GM23338 (cell line): ENCODE data around the gene ZC3H12C. TPM values are rescaled to one million over a fixed set of nuclear protein-coding genes. Genes with fewer than 3 reads are reported as not detected.

ENCODE experiments used
- ATAC-seq: fragments of 200-7000 bp; cut with Tn5 transposase; 3 replicates; pipeline ENCODE4 v1.9.1; 2020
- DNase-seq: peaks from one replicate; pipeline ENCODE4 v3.0.0-alpha.2; 2015; ENCODE audit warnings: low spot score
- H2AFZ ChIP-seq: fragments of 200-600 bp; sonication (generic); 2 replicates; pipeline ENCODE4 v1.8.0; 2016; ENCODE audit warnings: antibody characterized with exemption, mild to moderate bottlenecking, moderate library complexity
- H3F3A ChIP-seq: fragments of 200-600 bp; sonication (generic); replicated peaks from 2 replicates; pipeline ENCODE4 v1.8.0; 2017; ENCODE audit warnings: antibody characterized with exemption, mixed run types, low read depth
- H3K27ac ChIP-seq: fragments of 200-600 bp; sonication (generic); 2 replicates; pipeline ENCODE4 v1.6.1; 2016; ENCODE audit warnings: low read depth
- H3K27me3 ChIP-seq: fragments of 200-600 bp; sonication (generic); 2 replicates; pipeline ENCODE4 v1.8.0; 2016; ENCODE audit warnings: mild to moderate bottlenecking, mixed run types, moderate library complexity; ENCODE audit not compliant: insufficient read depth
- H3K36me3 ChIP-seq: fragments of 200-600 bp; sonication (generic); 2 replicates; pipeline ENCODE4 v1.8.0; 2016; ENCODE audit warnings: mild to moderate bottlenecking; ENCODE audit not compliant: insufficient read depth
- H3K4me1 ChIP-seq: fragments of 200-600 bp; sonication (generic); 2 replicates; pipeline ENCODE4 v1.8.0; 2016; ENCODE audit warnings: mild to moderate bottlenecking, moderate library complexity; ENCODE audit not compliant: insufficient read depth
- H3K4me2 ChIP-seq: fragments of 200-600 bp; sonication (generic); 2 replicates; pipeline ENCODE4 v1.7.1; 2017; ENCODE audit warnings: mixed run types
- H3K4me3 ChIP-seq: fragments of 200-600 bp; sonication (generic); 2 replicates; pipeline ENCODE4 v1.6.1; 2016; ENCODE audit warnings: mixed run types
- H3K79me2 ChIP-seq: fragments of 200-600 bp; sonication (generic); replicated peaks from 2 replicates; pipeline ENCODE4 v1.8.0; 2017; ENCODE audit warnings: mild to moderate bottlenecking; ENCODE audit not compliant: insufficient read depth
- H3K9me2 ChIP-seq: fragments of 200-600 bp; sonication (generic); 2 replicates; pipeline ENCODE4 v1.8.0; 2017; ENCODE audit not compliant: insufficient read depth
- H4K20me1 ChIP-seq: fragments of 200-600 bp; sonication (generic); replicated peaks from 2 replicates; pipeline ENCODE4 v1.8.0; 2017; ENCODE audit warnings: mild to moderate bottlenecking; ENCODE audit not compliant: insufficient read depth
- H3K27ac Mint-ChIP-seq: 2 replicates; pipeline ENCODE4 v1.8.0; 2020; ENCODE audit warnings: inconsistent platforms, mild to moderate bottlenecking, moderate library complexity, mixed read lengths
- H3K27me3 Mint-ChIP-seq: 3 replicates; pipeline ENCODE4 v1.8.0; 2022; ENCODE audit warnings: low read depth, mild to moderate bottlenecking, moderate library complexity, mixed read lengths, inconsistent platforms; ENCODE audit not compliant: insufficient read depth, poor library complexity
- H3K36me3 Mint-ChIP-seq: 3 replicates; pipeline ENCODE4 v1.8.0; 2021; ENCODE audit warnings: low read depth, mild to moderate bottlenecking, inconsistent platforms, moderate library complexity, mixed read lengths
- H3K4me1 Mint-ChIP-seq: 3 replicates; pipeline ENCODE4 v1.8.0; 2020; ENCODE audit warnings: mild to moderate bottlenecking, inconsistent platforms, mixed read lengths
- H3K4me3 Mint-ChIP-seq: 3 replicates; pipeline ENCODE4 v1.8.0; 2021; ENCODE audit warnings: moderate library complexity, mild to moderate bottlenecking, inconsistent platforms, mixed read lengths
- H3K9me3 Mint-ChIP-seq: 3 replicates; pipeline ENCODE4 v1.8.0; 2020; ENCODE audit warnings: moderate library complexity, mild to moderate bottlenecking, inconsistent platforms, mixed read lengths
- CREB1 ChIP-seq: fragments of 250-450 bp; sonication (Bioruptor Pico); IDR thresholded peaks from 2 replicates; pipeline ENCODE4 v1.5.0; 2020; ENCODE audit warnings: low read depth, mild to moderate bottlenecking, moderate library complexity
- EZH2 ChIP-seq: fragments of 200-600 bp; sonication (generic); IDR thresholded peaks from one replicate; pipeline ENCODE4 v1.8.0; 2017; ENCODE audit warnings: antibody characterized with exemption, mild to moderate bottlenecking, low read depth; ENCODE audit not compliant: unreplicated experiment
- EZH2phosphoT487 ChIP-seq: fragments of 200-600 bp; sonication (generic); IDR thresholded peaks from one replicate; pipeline ENCODE4 v1.8.1; 2018; ENCODE audit warnings: antibody characterized with exemption; ENCODE audit not compliant: unreplicated experiment
- JUNB ChIP-seq: IDR thresholded peaks from one replicate; pipeline ENCODE4 v1.6.1; 2016; ENCODE audit warnings: antibody characterized with exemption; ENCODE audit not compliant: unreplicated experiment
- NANOG ChIP-seq: IDR thresholded peaks from 2 replicates; pipeline ENCODE4 v1.6.1; 2016; ENCODE audit warnings: antibody characterized with exemption, borderline replicate concordance
- POLR2AphosphoS5 ChIP-seq: IDR thresholded peaks from 2 replicates; pipeline ENCODE4 v1.6.1; 2016; ENCODE audit warnings: antibody characterized with exemption, low read depth
- STAT1 ChIP-seq: IDR thresholded peaks from one replicate; pipeline ENCODE4 v1.6.1; 2016; ENCODE audit warnings: antibody characterized with exemption; ENCODE audit not compliant: unreplicated experiment
- ZNF114 ChIP-seq: fragments of 250-450 bp; sonication (Bioruptor Pico); IDR thresholded peaks from 2 replicates; pipeline ENCODE4 v1.5.0; 2020; ENCODE audit warnings: mild to moderate bottlenecking, moderate library complexity
- ZNF331 ChIP-seq: fragments of 250-450 bp; sonication (Bioruptor Pico); IDR thresholded peaks from 2 replicates; pipeline ENCODE4 v1.5.0; 2020; ENCODE audit warnings: low read depth, mild to moderate bottlenecking, moderate library complexity
- polyA plus RNA-seq: library from polyadenylated mRNA; unstranded; fragments of >200 nt; fragmentation: Nextera tagmentation; extraction: Ambion mirVana; gene quantifications from 2 replicates; pipeline ENCODE4 v1.2.1, GENCODE V29; 2016
- total RNA-seq: library from RNA; depleted of rRNA; stranded (reverse); fragments of >200 nt; shearing (Covaris generic); gene quantifications from 2 replicates; pipeline ENCODE4 v1.2.3, GENCODE V29; 2014
- TF ChIP-seq, protein P1 (sequence below): fragments of 250-450 bp; sonication (Bioruptor Pico); IDR thresholded peaks from 2 replicates; pipeline ENCODE4 v1.5.0; 2020; ENCODE audit warnings: mild to moderate bottlenecking, moderate library complexity
- TF ChIP-seq, protein P2 (sequence below): IDR thresholded peaks from 2 replicates; pipeline ENCODE4 v1.6.1; 2016; ENCODE audit warnings: antibody characterized with exemption
- TF ChIP-seq, protein P3 (sequence below), 2 experiments: fragments of 200-600 bp in 1 of 2; sonication (generic) in 1 of 2; conservative IDR thresholded peaks; 2 replicates each; pipeline versions ENCODE4 v1.5.1 to v1.6.1; 2016 to 2017; ENCODE audit warnings: antibody characterized with exemption in 2 of 2, low read depth in 2 of 2, mild to moderate bottlenecking in 2 of 2, moderate library complexity in 1 of 2
- TF ChIP-seq, protein P4 (sequence below): IDR thresholded peaks from one replicate; pipeline ENCODE4 v1.6.1; 2018; ENCODE audit warnings: antibody characterized with exemption; ENCODE audit not compliant: unreplicated experiment

ZC3H12C gene
- total and polyA plus RNA-seq, 2 experiments from 2014 or later, result 0.55 to 2.4 TPM

DNA sequence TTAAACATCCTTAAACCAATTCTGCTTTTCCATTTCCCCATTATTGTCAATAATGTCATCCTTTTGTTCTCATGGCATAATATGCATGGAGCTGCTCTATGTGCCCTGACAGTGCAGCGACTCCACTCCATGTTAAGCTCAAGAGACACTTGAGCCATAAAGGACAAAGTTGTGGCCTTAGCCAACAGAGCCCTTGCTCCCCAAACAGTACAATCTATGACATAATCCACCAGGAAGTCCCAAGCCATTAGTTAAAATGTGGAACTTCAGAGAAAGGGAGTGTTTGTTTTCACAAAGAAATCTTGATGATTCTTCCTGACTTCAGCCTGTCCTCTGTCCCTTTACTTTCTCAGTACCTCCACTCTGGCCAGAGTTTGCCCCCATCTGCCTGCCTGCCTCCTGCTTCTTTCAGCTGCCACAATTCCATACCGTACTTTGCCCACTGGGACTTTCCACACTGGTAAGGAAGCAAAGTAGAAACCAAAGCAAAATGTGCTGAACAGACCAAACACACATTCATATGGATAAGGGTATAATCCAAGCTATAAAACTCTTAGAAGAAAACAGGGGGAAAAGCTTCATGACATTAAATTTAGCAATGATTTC lies 46.3 kb upstream of the ZC3H12C start:
- Histone ChIP-seq H3K27me3 (no peaks in the 10 kb centered on the region), H3K27ac (no peak overlapping the region), H3K4me2 (no peak overlapping the region), H3K4me1 (no peaks in the 10 kb centered on the region), H2AFZ (peak overlapping the region; percentile 43; the same call in 1 of the 2 replicates), H3F3A (no peaks in the 10 kb centered on the region), H3K9me2 (no peaks in the 10 kb centered on the region), H3K36me3 (no peaks in the 10 kb centered on the region), H3K79me2 (no peaks in the 10 kb centered on the region), H4K20me1 (no peaks in the 10 kb centered on the region), H3K4me3 (no peak overlapping the region)
- Mint-ChIP-seq H3K9me3 (0 out of 3 replicates have a peak, but pooled peaks cover 3% of the 10 kb centered on the region), H3K4me1 (no peaks in the 10 kb centered on the region), H3K27me3 (no peaks in the 10 kb centered on the region), H3K4me3 (no peak overlapping the region), H3K27ac (no peak overlapping the region), H3K36me3 (no peaks in the 10 kb centered on the region)
- no peak for TF ChIP-seq JUNB
- no peak for TF ChIP-seq NANOG
- TF ChIP-seq POLR2AphosphoS5, result no peak
- TF ChIP-seq, protein P1, sequence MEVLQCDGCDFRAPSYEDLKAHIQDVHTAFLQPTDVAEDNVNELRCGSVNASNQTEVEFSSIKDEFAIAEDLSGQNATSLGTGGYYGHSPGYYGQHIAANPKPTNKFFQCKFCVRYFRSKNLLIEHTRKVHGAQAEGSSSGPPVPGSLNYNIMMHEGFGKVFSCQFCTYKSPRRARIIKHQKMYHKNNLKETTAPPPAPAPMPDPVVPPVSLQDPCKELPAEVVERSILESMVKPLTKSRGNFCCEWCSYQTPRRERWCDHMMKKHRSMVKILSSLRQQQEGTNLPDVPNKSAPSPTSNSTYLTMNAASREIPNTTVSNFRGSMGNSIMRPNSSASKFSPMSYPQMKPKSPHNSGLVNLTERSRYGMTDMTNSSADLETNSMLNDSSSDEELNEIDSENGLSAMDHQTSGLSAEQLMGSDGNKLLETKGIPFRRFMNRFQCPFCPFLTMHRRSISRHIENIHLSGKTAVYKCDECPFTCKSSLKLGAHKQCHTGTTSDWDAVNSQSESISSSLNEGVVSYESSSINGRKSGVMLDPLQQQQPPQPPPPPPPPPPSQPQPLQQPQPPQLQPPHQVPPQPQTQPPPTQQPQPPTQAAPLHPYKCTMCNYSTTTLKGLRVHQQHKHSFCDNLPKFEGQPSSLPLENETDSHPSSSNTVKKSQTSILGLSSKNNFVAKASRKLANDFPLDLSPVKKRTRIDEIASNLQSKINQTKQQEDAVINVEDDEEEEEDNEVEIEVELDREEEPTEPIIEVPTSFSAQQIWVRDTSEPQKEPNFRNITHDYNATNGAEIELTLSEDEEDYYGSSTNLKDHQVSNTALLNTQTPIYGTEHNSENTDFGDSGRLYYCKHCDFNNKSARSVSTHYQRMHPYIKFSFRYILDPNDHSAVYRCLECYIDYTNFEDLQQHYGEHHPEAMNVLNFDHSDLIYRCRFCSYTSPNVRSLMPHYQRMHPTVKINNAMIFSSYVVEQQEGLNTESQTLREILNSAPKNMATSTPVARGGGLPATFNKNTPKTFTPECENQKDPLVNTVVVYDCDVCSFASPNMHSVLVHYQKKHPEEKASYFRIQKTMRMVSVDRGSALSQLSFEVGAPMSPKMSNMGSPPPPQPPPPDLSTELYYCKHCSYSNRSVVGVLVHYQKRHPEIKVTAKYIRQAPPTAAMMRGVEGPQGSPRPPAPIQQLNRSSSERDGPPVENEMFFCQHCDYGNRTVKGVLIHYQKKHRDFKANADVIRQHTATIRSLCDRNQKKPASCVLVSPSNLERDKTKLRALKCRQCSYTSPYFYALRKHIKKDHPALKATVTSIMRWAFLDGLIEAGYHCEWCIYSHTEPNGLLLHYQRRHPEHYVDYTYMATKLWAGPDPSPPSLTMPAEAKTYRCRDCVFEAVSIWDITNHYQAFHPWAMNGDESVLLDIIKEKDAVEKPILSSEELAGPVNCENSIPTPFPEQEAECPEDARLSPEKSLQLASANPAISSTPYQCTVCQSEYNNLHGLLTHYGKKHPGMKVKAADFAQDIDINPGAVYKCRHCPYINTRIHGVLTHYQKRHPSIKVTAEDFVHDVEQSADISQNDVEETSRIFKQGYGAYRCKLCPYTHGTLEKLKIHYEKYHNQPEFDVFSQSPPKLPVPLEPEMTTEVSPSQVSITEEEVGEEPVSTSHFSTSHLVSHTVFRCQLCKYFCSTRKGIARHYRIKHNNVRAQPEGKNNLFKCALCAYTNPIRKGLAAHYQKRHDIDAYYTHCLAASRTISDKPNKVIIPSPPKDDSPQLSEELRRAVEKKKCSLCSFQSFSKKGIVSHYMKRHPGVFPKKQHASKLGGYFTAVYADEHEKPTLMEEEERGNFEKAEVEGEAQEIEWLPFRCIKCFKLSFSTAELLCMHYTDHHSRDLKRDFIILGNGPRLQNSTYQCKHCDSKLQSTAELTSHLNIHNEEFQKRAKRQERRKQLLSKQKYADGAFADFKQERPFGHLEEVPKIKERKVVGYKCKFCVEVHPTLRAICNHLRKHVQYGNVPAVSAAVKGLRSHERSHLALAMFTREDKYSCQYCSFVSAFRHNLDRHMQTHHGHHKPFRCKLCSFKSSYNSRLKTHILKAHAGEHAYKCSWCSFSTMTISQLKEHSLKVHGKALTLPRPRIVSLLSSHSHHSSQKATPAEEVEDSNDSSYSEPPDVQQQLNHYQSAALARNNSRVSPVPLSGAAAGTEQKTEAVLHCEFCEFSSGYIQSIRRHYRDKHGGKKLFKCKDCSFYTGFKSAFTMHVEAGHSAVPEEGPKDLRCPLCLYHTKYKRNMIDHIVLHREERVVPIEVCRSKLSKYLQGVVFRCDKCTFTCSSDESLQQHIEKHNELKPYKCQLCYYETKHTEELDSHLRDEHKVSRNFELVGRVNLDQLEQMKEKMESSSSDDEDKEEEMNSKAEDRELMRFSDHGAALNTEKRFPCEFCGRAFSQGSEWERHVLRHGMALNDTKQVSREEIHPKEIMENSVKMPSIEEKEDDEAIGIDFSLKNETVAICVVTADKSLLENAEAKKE (CRISPR knock-in tag), result no peak
- TF ChIP-seq EZH2phosphoT487, result no peak
- no peak for TF ChIP-seq CREB1 (CRISPR knock-in tag)
- no peak for TF ChIP-seq ZNF114
- TF ChIP-seq, protein P2, sequence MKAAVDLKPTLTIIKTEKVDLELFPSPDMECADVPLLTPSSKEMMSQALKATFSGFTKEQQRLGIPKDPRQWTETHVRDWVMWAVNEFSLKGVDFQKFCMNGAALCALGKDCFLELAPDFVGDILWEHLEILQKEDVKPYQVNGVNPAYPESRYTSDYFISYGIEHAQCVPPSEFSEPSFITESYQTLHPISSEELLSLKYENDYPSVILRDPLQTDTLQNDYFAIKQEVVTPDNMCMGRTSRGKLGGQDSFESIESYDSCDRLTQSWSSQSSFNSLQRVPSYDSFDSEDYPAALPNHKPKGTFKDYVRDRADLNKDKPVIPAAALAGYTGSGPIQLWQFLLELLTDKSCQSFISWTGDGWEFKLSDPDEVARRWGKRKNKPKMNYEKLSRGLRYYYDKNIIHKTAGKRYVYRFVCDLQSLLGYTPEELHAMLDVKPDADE, result no peak
- TF ChIP-seq, protein P3, sequence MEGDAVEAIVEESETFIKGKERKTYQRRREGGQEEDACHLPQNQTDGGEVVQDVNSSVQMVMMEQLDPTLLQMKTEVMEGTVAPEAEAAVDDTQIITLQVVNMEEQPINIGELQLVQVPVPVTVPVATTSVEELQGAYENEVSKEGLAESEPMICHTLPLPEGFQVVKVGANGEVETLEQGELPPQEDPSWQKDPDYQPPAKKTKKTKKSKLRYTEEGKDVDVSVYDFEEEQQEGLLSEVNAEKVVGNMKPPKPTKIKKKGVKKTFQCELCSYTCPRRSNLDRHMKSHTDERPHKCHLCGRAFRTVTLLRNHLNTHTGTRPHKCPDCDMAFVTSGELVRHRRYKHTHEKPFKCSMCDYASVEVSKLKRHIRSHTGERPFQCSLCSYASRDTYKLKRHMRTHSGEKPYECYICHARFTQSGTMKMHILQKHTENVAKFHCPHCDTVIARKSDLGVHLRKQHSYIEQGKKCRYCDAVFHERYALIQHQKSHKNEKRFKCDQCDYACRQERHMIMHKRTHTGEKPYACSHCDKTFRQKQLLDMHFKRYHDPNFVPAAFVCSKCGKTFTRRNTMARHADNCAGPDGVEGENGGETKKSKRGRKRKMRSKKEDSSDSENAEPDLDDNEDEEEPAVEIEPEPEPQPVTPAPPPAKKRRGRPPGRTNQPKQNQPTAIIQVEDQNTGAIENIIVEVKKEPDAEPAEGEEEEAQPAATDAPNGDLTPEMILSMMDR (conservative IDR thresholded peaks at IDR 0.05; ENCODE audit: low read depth in 2 of 2), result no peak
- TF ChIP-seq ZNF331, result no peak
- TF ChIP-seq EZH2, result no peak
- TF ChIP-seq, protein P4, sequence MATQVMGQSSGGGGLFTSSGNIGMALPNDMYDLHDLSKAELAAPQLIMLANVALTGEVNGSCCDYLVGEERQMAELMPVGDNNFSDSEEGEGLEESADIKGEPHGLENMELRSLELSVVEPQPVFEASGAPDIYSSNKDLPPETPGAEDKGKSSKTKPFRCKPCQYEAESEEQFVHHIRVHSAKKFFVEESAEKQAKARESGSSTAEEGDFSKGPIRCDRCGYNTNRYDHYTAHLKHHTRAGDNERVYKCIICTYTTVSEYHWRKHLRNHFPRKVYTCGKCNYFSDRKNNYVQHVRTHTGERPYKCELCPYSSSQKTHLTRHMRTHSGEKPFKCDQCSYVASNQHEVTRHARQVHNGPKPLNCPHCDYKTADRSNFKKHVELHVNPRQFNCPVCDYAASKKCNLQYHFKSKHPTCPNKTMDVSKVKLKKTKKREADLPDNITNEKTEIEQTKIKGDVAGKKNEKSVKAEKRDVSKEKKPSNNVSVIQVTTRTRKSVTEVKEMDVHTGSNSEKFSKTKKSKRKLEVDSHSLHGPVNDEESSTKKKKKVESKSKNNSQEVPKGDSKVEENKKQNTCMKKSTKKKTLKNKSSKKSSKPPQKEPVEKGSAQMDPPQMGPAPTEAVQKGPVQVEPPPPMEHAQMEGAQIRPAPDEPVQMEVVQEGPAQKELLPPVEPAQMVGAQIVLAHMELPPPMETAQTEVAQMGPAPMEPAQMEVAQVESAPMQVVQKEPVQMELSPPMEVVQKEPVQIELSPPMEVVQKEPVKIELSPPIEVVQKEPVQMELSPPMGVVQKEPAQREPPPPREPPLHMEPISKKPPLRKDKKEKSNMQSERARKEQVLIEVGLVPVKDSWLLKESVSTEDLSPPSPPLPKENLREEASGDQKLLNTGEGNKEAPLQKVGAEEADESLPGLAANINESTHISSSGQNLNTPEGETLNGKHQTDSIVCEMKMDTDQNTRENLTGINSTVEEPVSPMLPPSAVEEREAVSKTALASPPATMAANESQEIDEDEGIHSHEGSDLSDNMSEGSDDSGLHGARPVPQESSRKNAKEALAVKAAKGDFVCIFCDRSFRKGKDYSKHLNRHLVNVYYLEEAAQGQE, result no peak
- TF ChIP-seq STAT1, result no peak
- no peak for ATAC-seq
- no peak for DNase-seq
